GM19025 (cell line): ENCODE measurements around the gene PTPRC.
A peak's percentile ranks its signal among the peaks of the same experiment; 100 is the strongest.

Source experiments
- ATAC-seq: cut with Tn5 transposase; IDR thresholded peaks from one replicate; pipeline ENCODE4 v1.9.1; 2021; ENCODE audit warnings: mild to moderate bottlenecking, low read depth, moderate library complexity; ENCODE audit not compliant: unreplicated experiment

The PTPRC gene

DNA sequence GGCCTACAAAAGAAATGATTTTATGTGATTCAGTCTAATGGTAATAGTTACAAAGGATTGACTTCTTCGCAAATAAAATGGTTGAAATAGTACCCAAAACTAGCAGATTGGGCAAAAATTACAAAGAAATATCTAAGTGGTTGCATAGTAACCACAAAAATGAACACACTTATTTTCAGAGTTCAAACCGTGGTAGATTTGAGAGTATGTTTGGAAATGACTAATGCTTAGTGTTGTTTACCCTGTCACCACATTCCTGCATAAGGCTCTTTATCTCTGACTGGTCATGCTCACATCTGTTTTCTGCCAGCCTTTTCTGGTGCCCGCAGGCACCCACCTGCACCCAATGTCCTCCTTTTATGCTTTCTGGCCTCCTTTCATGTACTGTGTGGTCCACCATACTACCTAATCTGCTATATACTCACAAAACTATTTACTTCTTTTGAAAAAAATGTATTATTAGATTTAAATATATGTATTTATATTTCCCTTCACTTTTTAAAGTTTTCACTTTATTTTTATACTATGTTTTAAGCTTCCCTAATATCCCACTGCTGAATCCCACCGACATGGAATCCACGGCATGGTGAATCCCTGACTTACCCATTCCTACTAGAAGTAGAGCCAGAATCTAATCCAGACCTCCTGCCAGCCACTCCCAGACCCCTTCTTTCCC is 30.3 kb downstream of the PTPRC start:
- peak; percentile 84 for ATAC-seq

DNA sequence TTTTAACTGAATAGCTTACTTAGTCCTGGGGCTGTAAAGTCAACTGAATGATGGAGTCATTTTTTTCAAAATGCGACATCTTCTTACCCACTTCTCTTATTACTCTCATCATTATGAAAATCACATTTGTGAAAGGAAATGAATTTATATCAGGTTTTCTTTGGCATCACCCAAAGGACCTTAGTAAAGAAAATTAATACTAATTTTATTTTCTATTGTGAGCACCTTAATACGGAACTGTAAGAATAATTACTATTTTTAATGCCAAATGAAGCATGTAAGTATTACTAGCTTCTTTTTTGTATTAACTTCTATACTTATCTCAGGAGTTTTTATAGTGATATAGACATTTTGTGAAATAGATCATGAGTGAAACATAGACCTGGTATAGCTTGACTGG is 30.9 kb downstream of the PTPRC start:
- no peak for ATAC-seq

DNA sequence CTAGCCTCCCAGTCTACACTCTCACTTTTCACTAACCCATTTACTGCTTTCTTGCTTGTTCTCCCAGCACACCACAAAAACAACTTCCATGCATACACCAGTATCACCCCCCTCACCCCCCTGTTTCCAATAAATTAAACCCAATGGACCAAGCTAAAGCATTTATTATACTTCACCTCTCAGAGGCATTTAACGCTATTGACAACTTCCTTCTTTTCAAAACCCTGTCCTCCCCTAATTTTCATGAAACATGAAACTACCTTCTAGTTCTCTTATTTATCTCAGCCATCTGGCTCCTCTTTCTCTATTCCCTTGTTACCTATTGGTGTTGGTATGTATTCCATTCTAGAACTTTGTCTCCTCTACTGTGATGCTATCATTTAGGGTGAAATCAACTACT is 32.3 kb downstream of the PTPRC start:
- no peak for ATAC-seq

DNA sequence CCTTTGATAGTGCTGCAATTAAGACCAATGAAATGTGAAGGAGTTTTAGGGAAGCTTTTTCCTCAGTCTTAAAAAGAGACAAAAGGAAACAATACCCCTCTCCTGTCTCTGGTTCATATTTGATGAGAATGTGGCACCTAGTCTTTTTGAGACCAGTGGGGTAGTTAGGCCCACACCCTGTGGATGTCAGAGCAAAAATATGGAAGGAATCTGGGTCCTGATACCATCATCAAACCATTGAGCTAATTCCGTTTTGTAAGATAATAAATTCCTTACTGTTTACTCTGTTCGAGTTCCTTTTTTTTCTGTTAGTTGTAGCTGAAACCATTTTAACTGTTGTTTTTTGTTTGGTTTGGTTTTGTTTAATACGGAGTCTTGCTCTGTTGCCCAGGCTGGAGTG is 33.3 kb downstream of the PTPRC start:
- no peak for ATAC-seq

- ATAC-seq: no peak
Measured at GRCh38 chr1:198674009-198674408, 35.2 kb downstream of the PTPRC start.

DNA sequence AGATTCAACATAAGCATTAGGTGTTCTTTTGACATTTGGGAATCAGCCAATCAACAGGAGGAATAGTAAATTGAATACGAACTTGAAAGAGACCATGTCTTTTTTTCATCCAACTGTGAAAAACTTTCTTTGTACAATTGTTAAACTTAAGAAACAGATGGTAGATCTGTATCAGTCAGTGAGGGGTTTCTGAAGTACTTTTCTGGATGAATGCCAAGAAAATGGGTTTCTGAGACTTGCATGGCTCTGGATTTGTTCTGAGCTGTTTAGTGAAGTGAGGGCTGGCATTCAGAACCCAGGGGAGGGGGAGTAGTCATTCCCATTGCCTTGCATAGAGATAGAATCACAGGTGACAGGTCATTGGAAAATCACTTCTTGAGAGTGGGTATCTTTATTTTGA is 37.4 kb downstream of the PTPRC start:
- ATAC-seq: no peak

GRCh38 chr1:198677027-198677426 is 38.2 kb downstream of the PTPRC start:
- ATAC-seq: no peak

- no peak for ATAC-seq
Measured at GRCh38 chr1:198677871-198678270, 39.0 kb downstream of the PTPRC start.

GRCh38 chr1:198678301-198678836 is 39.5 kb downstream of the PTPRC start:
- no peak for ATAC-seq

DNA sequence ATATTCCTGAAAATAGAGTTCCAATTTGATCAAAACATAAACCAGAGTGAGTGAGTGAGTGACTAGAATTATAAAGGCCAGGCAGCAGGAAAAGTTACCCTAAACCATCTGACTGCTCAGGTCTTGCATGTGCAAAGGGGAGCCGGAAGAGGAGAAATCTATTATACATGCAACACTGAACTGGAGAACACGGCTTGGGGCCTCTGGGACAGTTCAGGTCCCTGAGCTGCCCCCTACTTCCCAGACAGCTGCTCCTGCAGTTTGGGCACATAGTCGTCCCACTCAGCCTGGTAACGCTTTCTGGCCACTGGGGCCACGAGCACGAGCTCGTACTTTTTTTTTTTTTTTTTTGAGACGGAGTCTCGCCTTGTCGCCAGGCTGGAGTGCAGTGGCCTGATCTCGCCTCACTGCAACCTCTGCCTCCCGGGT is 40.1 kb downstream of the PTPRC start:
- ATAC-seq: peak; percentile 26

- no peak for ATAC-seq
Measured at GRCh38 chr1:198679535-198680173, 40.8 kb downstream of the PTPRC start.

- no peak for ATAC-seq
Measured at GRCh38 chr1:198680174-198680875, 41.5 kb downstream of the PTPRC start.

DNA sequence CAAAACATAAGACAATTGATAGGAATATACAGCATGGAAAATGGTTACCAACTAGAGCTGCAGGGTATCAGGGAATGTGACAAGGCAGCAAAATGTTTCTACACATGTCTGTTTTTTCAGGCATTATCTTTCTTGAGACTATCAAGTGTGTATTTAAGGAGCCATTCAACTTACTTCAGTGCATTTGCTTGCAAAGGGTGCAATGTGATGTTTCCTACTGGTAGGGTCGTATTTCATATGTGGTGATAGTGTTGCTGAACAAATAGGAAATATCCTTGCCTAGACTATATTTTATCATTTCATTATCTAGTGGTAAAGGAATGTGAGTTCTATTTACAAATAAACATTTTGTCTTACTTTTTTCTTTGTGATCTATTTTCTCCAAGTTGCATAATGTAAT is 42.4 kb downstream of the PTPRC start:
- ATAC-seq: no peak

- ATAC-seq: peak; percentile 98
Measured at GRCh38 chr1:198681831-198682759, 43.3 kb downstream of the PTPRC start.

GRCh38 chr1:198682850-198683249 is 44.0 kb downstream of the PTPRC start:
- ATAC-seq: no peak

GRCh38 chr1:198683449-198683848 is 44.6 kb downstream of the PTPRC start:
- no peak for ATAC-seq

DNA sequence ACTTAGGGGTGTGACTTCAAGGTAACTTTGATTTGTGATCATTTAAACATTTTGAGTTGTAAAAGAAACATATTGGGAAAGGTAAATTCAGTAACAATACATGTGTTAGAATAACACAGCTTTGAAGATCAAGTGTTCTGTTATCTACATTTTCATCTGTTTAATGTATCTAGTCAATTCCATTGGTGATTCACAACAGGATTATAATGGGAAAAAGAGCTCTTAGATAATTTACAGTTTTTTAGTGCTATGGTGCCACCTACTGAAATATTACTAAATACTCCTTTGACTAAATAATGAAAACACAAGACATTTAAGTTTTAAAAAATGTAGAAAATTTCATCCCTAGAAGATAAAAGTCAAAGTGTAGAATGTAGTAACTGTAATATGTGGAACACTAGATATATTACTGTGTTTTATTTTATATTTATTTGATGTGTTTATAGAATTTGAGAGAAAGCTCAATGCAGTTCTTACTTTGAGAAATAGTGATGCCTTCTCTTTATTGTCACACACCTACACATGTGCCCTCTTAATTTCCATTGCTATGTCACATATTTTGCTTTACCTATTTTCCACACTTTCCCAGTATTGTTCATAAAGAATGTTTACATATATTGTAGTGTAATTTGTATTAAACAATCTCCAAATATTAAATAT is 47.4 kb downstream of the PTPRC start:
- ATAC-seq: no peak

- no peak for ATAC-seq
Measured at GRCh38 chr1:198687429-198687828, 48.6 kb downstream of the PTPRC start.

GRCh38 chr1:198691063-198691462 is 52.2 kb downstream of the PTPRC start:
- no peak for ATAC-seq

GRCh38 chr1:198693321-198693720 is 54.5 kb downstream of the PTPRC start:
- ATAC-seq: no peak
